HCT116 (cell line): ENCODE data around the gene WDPCP.

Source experiments
- CEBPB ChIP-seq: IDR thresholded peaks from 2 replicates; pipeline ENCODE4 v1.6.1; 2012; ENCODE audit warnings: low read depth
- FOSL1 ChIP-seq: IDR thresholded peaks from 2 replicates; pipeline ENCODE4 v1.6.1; 2012; ENCODE audit warnings: low read depth
- POLR2A ChIP-seq: IDR thresholded peaks from 2 replicates; pipeline ENCODE4 v1.7.0; 2011; ENCODE audit warnings: borderline replicate concordance; ENCODE audit not compliant: insufficient read depth, insufficient read length; ENCODE audit errors: extremely low read depth
- POLR2AphosphoS5 ChIP-seq: IDR thresholded peaks from 2 replicates; pipeline ENCODE4 v1.6.1; 2011; ENCODE audit warnings: mild to moderate bottlenecking, low read depth, low read length, moderate library complexity
- RAD21 ChIP-seq: IDR thresholded peaks from 2 replicates; pipeline ENCODE4 v1.6.1; 2012; ENCODE audit warnings: low read depth, mild to moderate bottlenecking
- YY1 ChIP-seq: IDR thresholded peaks from 2 replicates; pipeline ENCODE4 v1.6.1; 2011; ENCODE audit warnings: low read length, low read depth, moderate library complexity, mild to moderate bottlenecking; ENCODE audit not compliant: insufficient replicate concordance; ENCODE audit errors: extremely low read depth
- TF ChIP-seq, protein P1 (sequence below), 3 experiments: fragments of 200-600 bp in 1 of 3; sonication (generic) in 1 of 3; IDR thresholded peaks in 2 of 3; conservative IDR thresholded peaks in 1 of 3; 2 replicates each; pipeline ENCODE4 v1.5.1; 2012 to 2017; ENCODE audit warnings: low read depth in 2 of 3, low read length in 2 of 3, antibody characterized with exemption in 1 of 3, borderline replicate concordance in 1 of 3, control low read depth in 1 of 3, mild to moderate bottlenecking in 1 of 3, mixed read lengths in 1 of 3, mixed run types in 1 of 3, moderate library complexity in 1 of 3; ENCODE audit not compliant: insufficient read depth in 1 of 3

DNA sequence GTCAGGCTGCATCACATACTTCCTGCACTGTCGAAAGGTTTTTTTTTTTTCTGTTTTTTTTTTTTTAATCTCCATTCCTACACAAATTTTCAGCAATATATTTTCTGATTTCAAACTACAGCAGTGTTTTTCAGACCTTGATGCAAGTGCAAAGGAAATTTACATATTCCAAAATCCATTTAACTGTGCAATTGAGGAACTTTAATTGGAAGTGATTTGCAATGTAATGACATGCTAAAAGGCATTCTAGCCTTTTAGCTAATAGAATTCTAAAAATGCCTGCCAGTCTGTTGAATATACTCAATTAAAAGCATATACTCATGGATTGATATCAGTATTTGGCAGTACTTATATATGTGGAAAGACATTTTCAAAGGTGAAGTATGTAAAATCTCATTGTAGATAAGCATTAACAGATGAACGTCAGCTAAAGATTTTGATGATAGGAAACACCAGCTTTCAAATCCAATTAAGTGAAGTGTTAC, 327.1 kb downstream of the WDPCP start:
- TF ChIP-seq, protein P1, sequence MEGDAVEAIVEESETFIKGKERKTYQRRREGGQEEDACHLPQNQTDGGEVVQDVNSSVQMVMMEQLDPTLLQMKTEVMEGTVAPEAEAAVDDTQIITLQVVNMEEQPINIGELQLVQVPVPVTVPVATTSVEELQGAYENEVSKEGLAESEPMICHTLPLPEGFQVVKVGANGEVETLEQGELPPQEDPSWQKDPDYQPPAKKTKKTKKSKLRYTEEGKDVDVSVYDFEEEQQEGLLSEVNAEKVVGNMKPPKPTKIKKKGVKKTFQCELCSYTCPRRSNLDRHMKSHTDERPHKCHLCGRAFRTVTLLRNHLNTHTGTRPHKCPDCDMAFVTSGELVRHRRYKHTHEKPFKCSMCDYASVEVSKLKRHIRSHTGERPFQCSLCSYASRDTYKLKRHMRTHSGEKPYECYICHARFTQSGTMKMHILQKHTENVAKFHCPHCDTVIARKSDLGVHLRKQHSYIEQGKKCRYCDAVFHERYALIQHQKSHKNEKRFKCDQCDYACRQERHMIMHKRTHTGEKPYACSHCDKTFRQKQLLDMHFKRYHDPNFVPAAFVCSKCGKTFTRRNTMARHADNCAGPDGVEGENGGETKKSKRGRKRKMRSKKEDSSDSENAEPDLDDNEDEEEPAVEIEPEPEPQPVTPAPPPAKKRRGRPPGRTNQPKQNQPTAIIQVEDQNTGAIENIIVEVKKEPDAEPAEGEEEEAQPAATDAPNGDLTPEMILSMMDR (IDR thresholded peaks at IDR 0.05 in 2 of 3, conservative IDR thresholded peaks at IDR 0.05 in 1 of 3; ENCODE audit: borderline replicate concordance in 1 of 3, insufficient read depth in 1 of 3, low read depth in 2 of 3, low read length in 2 of 3) = no peak
- TF ChIP-seq FOSL1 = no peak
- TF ChIP-seq POLR2A = no peak
- no peak for TF ChIP-seq YY1
- TF ChIP-seq POLR2AphosphoS5 = no peak
- TF ChIP-seq CEBPB = no peak
- TF ChIP-seq RAD21 = no peak
